GM23338 (cell line): ENCODE results near the gene MAPK7. TPM values are rescaled to one million over a fixed set of nuclear protein-coding genes. Genes with fewer than 3 reads are reported as not detected.
A peak's percentile ranks its signal among the peaks of the same experiment; 100 is the strongest.

Experiments
- ATAC-seq: fragments of 200-7000 bp; cut with Tn5 transposase; 3 replicates; pipeline ENCODE4 v1.9.1; 2020
- DNase-seq: peaks from one replicate; pipeline ENCODE4 v3.0.0-alpha.2; 2015; ENCODE audit warnings: low spot score
- H2AFZ ChIP-seq: fragments of 200-600 bp; sonication (generic); 2 replicates; pipeline ENCODE4 v1.8.0; 2016; ENCODE audit warnings: antibody characterized with exemption, mild to moderate bottlenecking, moderate library complexity
- H3F3A ChIP-seq: fragments of 200-600 bp; sonication (generic); replicated peaks from 2 replicates; pipeline ENCODE4 v1.8.0; 2017; ENCODE audit warnings: antibody characterized with exemption, mixed run types, low read depth
- H3K27ac ChIP-seq: fragments of 200-600 bp; sonication (generic); 2 replicates; pipeline ENCODE4 v1.6.1; 2016; ENCODE audit warnings: low read depth
- H3K27me3 ChIP-seq: fragments of 200-600 bp; sonication (generic); 2 replicates; pipeline ENCODE4 v1.8.0; 2016; ENCODE audit warnings: mild to moderate bottlenecking, mixed run types, moderate library complexity; ENCODE audit not compliant: insufficient read depth
- H3K36me3 ChIP-seq: fragments of 200-600 bp; sonication (generic); 2 replicates; pipeline ENCODE4 v1.8.0; 2016; ENCODE audit warnings: mild to moderate bottlenecking; ENCODE audit not compliant: insufficient read depth
- H3K4me1 ChIP-seq: fragments of 200-600 bp; sonication (generic); 2 replicates; pipeline ENCODE4 v1.8.0; 2016; ENCODE audit warnings: mild to moderate bottlenecking, moderate library complexity; ENCODE audit not compliant: insufficient read depth
- H3K4me2 ChIP-seq: fragments of 200-600 bp; sonication (generic); 2 replicates; pipeline ENCODE4 v1.7.1; 2017; ENCODE audit warnings: mixed run types
- H3K4me3 ChIP-seq: fragments of 200-600 bp; sonication (generic); 2 replicates; pipeline ENCODE4 v1.6.1; 2016; ENCODE audit warnings: mixed run types
- H3K79me2 ChIP-seq: fragments of 200-600 bp; sonication (generic); replicated peaks from 2 replicates; pipeline ENCODE4 v1.8.0; 2017; ENCODE audit warnings: mild to moderate bottlenecking; ENCODE audit not compliant: insufficient read depth
- H3K9me2 ChIP-seq: fragments of 200-600 bp; sonication (generic); 2 replicates; pipeline ENCODE4 v1.8.0; 2017; ENCODE audit not compliant: insufficient read depth
- H4K20me1 ChIP-seq: fragments of 200-600 bp; sonication (generic); replicated peaks from 2 replicates; pipeline ENCODE4 v1.8.0; 2017; ENCODE audit warnings: mild to moderate bottlenecking; ENCODE audit not compliant: insufficient read depth
- H3K27ac Mint-ChIP-seq: 2 replicates; pipeline ENCODE4 v1.8.0; 2020; ENCODE audit warnings: inconsistent platforms, mild to moderate bottlenecking, moderate library complexity, mixed read lengths
- H3K27me3 Mint-ChIP-seq: 3 replicates; pipeline ENCODE4 v1.8.0; 2022; ENCODE audit warnings: low read depth, mild to moderate bottlenecking, moderate library complexity, mixed read lengths, inconsistent platforms; ENCODE audit not compliant: insufficient read depth, poor library complexity
- H3K36me3 Mint-ChIP-seq: 3 replicates; pipeline ENCODE4 v1.8.0; 2021; ENCODE audit warnings: low read depth, mild to moderate bottlenecking, inconsistent platforms, moderate library complexity, mixed read lengths
- H3K4me1 Mint-ChIP-seq: 3 replicates; pipeline ENCODE4 v1.8.0; 2020; ENCODE audit warnings: mild to moderate bottlenecking, inconsistent platforms, mixed read lengths
- H3K4me3 Mint-ChIP-seq: 3 replicates; pipeline ENCODE4 v1.8.0; 2021; ENCODE audit warnings: moderate library complexity, mild to moderate bottlenecking, inconsistent platforms, mixed read lengths
- H3K9me3 Mint-ChIP-seq: 3 replicates; pipeline ENCODE4 v1.8.0; 2020; ENCODE audit warnings: moderate library complexity, mild to moderate bottlenecking, inconsistent platforms, mixed read lengths
- CREB1 ChIP-seq: fragments of 250-450 bp; sonication (Bioruptor Pico); IDR thresholded peaks from 2 replicates; pipeline ENCODE4 v1.5.0; 2020; ENCODE audit warnings: low read depth, mild to moderate bottlenecking, moderate library complexity
- CTCF ChIP-seq, 2 experiments: fragments of 200-600 bp in 1 of 2; sonication (generic) in 1 of 2; conservative IDR thresholded peaks; 2 replicates each; pipeline versions ENCODE4 v1.5.1 to v1.6.1; 2016 to 2017; ENCODE audit warnings: antibody characterized with exemption in 2 of 2, low read depth in 2 of 2, mild to moderate bottlenecking in 2 of 2, moderate library complexity in 1 of 2
- EZH2 ChIP-seq: fragments of 200-600 bp; sonication (generic); IDR thresholded peaks from one replicate; pipeline ENCODE4 v1.8.0; 2017; ENCODE audit warnings: antibody characterized with exemption, mild to moderate bottlenecking, low read depth; ENCODE audit not compliant: unreplicated experiment
- EZH2phosphoT487 ChIP-seq: fragments of 200-600 bp; sonication (generic); IDR thresholded peaks from one replicate; pipeline ENCODE4 v1.8.1; 2018; ENCODE audit warnings: antibody characterized with exemption; ENCODE audit not compliant: unreplicated experiment
- JUNB ChIP-seq: IDR thresholded peaks from one replicate; pipeline ENCODE4 v1.6.1; 2016; ENCODE audit warnings: antibody characterized with exemption; ENCODE audit not compliant: unreplicated experiment
- NANOG ChIP-seq: IDR thresholded peaks from 2 replicates; pipeline ENCODE4 v1.6.1; 2016; ENCODE audit warnings: antibody characterized with exemption, borderline replicate concordance
- POLR2AphosphoS5 ChIP-seq: IDR thresholded peaks from 2 replicates; pipeline ENCODE4 v1.6.1; 2016; ENCODE audit warnings: antibody characterized with exemption, low read depth
- REST ChIP-seq: IDR thresholded peaks from one replicate; pipeline ENCODE4 v1.6.1; 2018; ENCODE audit warnings: antibody characterized with exemption; ENCODE audit not compliant: unreplicated experiment
- STAT1 ChIP-seq: IDR thresholded peaks from one replicate; pipeline ENCODE4 v1.6.1; 2016; ENCODE audit warnings: antibody characterized with exemption; ENCODE audit not compliant: unreplicated experiment
- ZNF114 ChIP-seq: fragments of 250-450 bp; sonication (Bioruptor Pico); IDR thresholded peaks from 2 replicates; pipeline ENCODE4 v1.5.0; 2020; ENCODE audit warnings: mild to moderate bottlenecking, moderate library complexity
- ZNF331 ChIP-seq: fragments of 250-450 bp; sonication (Bioruptor Pico); IDR thresholded peaks from 2 replicates; pipeline ENCODE4 v1.5.0; 2020; ENCODE audit warnings: low read depth, mild to moderate bottlenecking, moderate library complexity
- polyA plus RNA-seq: library from polyadenylated mRNA; unstranded; fragments of >200 nt; fragmentation: Nextera tagmentation; extraction: Ambion mirVana; gene quantifications from 2 replicates; pipeline ENCODE4 v1.2.1, GENCODE V29; 2016
- total RNA-seq: library from RNA; depleted of rRNA; stranded (reverse); fragments of >200 nt; shearing (Covaris generic); gene quantifications from 2 replicates; pipeline ENCODE4 v1.2.3, GENCODE V29; 2014

Gene MAPK7
- total and polyA plus RNA-seq, 2 experiments from 2014 or later, result 15.5 to 53.1 TPM

GRCh38 chr17:19384723-19385391 lies 6.6 kb downstream of the MAPK7 start:
- Histone ChIP-seq H3K9me2 (no peaks in the 10 kb centered on the region), H3K4me2 (no peak overlapping the region), H3K4me3 (no peak overlapping the region), H3K4me1 (peaks cover 16% of the 10 kb centered on the region), H2AFZ (no peak overlapping the region), H3K27me3 (no peaks in the 10 kb centered on the region), H3K36me3 (peaks cover 4% of the 10 kb centered on the region), H3K27ac (no peak overlapping the region), H4K20me1 (peaks cover 7% of the 10 kb centered on the region; the same call in 1 of the 2 replicates), H3F3A (peaks cover 16% of the 10 kb centered on the region), H3K79me2 (peaks cover 15% of the 10 kb centered on the region)
- Mint-ChIP-seq H3K27me3 (peaks cover 8% of the 10 kb centered on the region), H3K36me3 (peaks cover 58% of the 10 kb centered on the region), H3K27ac (peak overlapping the region; percentile 89), H3K4me1 (peaks cover 36% of the 10 kb centered on the region), H3K9me3 (no peaks in the 10 kb centered on the region; the same call in 2 of the 3 replicates), H3K4me3 (no peak overlapping the region)
- no peak for TF ChIP-seq EZH2
- TF ChIP-seq CREB1, result no peak
- no peak for TF ChIP-seq EZH2phosphoT487
- no peak for TF ChIP-seq JUNB
- TF ChIP-seq REST, result no peak
- TF ChIP-seq STAT1, result no peak
- TF ChIP-seq POLR2AphosphoS5, result no peak
- TF ChIP-seq ZNF114, result no peak
- TF ChIP-seq ZNF331 (CRISPR knock-in tag), result no peak
- no peak for TF ChIP-seq CTCF (conservative IDR thresholded peaks at IDR 0.05; ENCODE audit: low read depth in 2 of 2)
- TF ChIP-seq NANOG, result no peak
- DNase-seq (peak; percentile 29), ATAC-seq (peak; percentile 6)
